ENCODE measurements around the gene DPYD. TPM values are rescaled to one million over a fixed set of nuclear protein-coding genes. Genes with fewer than 3 reads are reported as not detected.

Gene DPYD
- total and polyA plus RNA-seq, 9 donors = 17.2 to 45.9 (median 38.7) TPM

- no peaks in the 10 kb centered on the region for H3K9me3 ChIP-seq
- TF ChIP-seq POLR2A (IDR thresholded peaks at IDR 0.05) (no peak), EP300 (IDR thresholded peaks at IDR 0.05) (no peak)
- TF ChIP-seq, protein P1, sequence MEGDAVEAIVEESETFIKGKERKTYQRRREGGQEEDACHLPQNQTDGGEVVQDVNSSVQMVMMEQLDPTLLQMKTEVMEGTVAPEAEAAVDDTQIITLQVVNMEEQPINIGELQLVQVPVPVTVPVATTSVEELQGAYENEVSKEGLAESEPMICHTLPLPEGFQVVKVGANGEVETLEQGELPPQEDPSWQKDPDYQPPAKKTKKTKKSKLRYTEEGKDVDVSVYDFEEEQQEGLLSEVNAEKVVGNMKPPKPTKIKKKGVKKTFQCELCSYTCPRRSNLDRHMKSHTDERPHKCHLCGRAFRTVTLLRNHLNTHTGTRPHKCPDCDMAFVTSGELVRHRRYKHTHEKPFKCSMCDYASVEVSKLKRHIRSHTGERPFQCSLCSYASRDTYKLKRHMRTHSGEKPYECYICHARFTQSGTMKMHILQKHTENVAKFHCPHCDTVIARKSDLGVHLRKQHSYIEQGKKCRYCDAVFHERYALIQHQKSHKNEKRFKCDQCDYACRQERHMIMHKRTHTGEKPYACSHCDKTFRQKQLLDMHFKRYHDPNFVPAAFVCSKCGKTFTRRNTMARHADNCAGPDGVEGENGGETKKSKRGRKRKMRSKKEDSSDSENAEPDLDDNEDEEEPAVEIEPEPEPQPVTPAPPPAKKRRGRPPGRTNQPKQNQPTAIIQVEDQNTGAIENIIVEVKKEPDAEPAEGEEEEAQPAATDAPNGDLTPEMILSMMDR (IDR thresholded peaks at IDR 0.05) = no peak
- WGBS, 3 donors = 67 to 84% (median 71%) methylated on average over 5 of the region's 5 CpGs
- no peak overlapping the region for H3K4me3 ChIP-seq
- H3K27ac ChIP-seq = no peak overlapping the region
- no peaks in the 10 kb centered on the region for H3K36me3 ChIP-seq
- H3K4me1 ChIP-seq (ENCODE audit: insufficient read depth) = no peaks in the 10 kb centered on the region
- DNase-seq = no peak
- no peaks in the 10 kb centered on the region for H3K27me3 ChIP-seq
- intact Hi-C loops (cut with DNase I) = no loop called here
These were observed 536.4 kb downstream of the DPYD start for GRCh38 chr1:97384294-97384968.

- Histone ChIP-seq H3K4me1 (ENCODE audit: insufficient read depth) (no peaks in the 10 kb centered on the region), H3K36me3 (no peaks in the 10 kb centered on the region), H3K27ac (no peak overlapping the region), H3K27me3 (no peaks in the 10 kb centered on the region), H3K9me3 (no peaks in the 10 kb centered on the region), H3K4me3 (no peak overlapping the region)
- no peak for TF ChIP-seq EP300 (IDR thresholded peaks at IDR 0.05)
- no peak for TF ChIP-seq POLR2A (IDR thresholded peaks at IDR 0.05)
- TF ChIP-seq, protein P1 (IDR thresholded peaks at IDR 0.05) = no peak
- 84 to 92% (median 89%) methylated on average over 4 of the region's 4 CpGs for WGBS, 3 donors
- intact Hi-C loops (cut with DNase I) = no loop called here
- no peak for DNase-seq
These were observed 537.0 kb downstream of the DPYD start for GRCh38 chr1:97383797-97384196.

GRCh38 chr1:97382206-97382605 lies 538.6 kb downstream of the DPYD start:
- Histone ChIP-seq H3K27me3 (no peaks in the 10 kb centered on the region), H3K9me3 (no peaks in the 10 kb centered on the region), H3K36me3 (no peaks in the 10 kb centered on the region), H3K27ac (no peak overlapping the region), H3K4me3 (no peak overlapping the region), H3K4me1 (ENCODE audit: insufficient read depth) (no peaks in the 10 kb centered on the region)
- TF ChIP-seq EP300 (IDR thresholded peaks at IDR 0.05) (no peak), POLR2A (IDR thresholded peaks at IDR 0.05) (no peak)
- TF ChIP-seq, protein P1 (IDR thresholded peaks at IDR 0.05) = no peak
- WGBS, 3 donors = 95 to 98% (median 96%) methylated on average over 1 of the region's 1 CpG
- intact Hi-C loops (cut with DNase I) = no loop called here
- no peak for DNase-seq

DNA sequence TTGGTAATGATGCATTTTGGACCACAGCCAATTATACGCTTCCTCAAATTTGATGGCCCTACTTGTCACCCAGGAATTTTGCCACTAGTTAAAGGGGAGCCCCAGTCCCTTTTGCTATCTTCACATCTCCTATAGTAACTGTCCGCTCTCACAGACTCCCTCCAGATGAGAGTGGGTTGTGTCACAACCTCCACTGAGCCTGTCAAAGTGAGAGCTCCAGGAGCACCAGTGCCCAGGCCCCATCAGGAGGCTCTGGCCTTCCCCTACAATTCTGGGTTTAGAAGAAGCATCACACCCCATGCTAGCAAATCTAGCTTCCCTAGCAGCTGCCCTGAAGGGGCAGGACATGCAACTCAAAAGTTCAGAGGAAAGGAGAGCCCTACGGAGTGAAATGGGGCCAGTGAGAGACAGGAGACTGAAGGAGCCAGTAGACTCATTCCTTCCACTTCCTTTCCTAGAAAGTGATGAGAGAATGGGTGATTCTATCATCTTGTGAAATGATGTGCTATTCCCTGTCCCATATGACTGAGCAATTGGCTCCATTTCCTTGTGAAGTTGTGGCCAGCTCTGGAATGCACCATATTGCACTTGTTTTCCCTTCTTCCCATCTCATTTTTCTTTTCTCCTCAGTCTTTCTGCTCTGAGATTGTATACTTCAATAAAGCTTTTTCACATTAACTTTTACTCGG lies 541.3 kb downstream of the DPYD start:
- Histone ChIP-seq H3K4me3 (no peak overlapping the region), H3K9me3 (no peaks in the 10 kb centered on the region), H3K36me3 (no peaks in the 10 kb centered on the region), H3K27me3 (no peaks in the 10 kb centered on the region), H3K4me1 (ENCODE audit: insufficient read depth) (no peaks in the 10 kb centered on the region), H3K27ac (no peak overlapping the region)
- TF ChIP-seq POLR2A (IDR thresholded peaks at IDR 0.05) (no peak), EP300 (IDR thresholded peaks at IDR 0.05) (no peak)
- TF ChIP-seq, protein P1 (IDR thresholded peaks at IDR 0.05) = no peak
- 83 to 95% (median 95%) methylated on average over 4 of the region's 4 CpGs for WGBS, 3 donors
- DNase-seq = no peak
- intact Hi-C loops (cut with DNase I) = no loop called here

All from ovary (tissue), 9 donors.